Measurements from ENCODE around the gene CD22. TPM values are rescaled to one million over a fixed set of nuclear protein-coding genes. Genes with fewer than 3 reads are reported as not detected.

Gene CD22
- 0.19 TPM in 1 of 2 replicates, not detected in the other for total RNA-seq

DNA sequence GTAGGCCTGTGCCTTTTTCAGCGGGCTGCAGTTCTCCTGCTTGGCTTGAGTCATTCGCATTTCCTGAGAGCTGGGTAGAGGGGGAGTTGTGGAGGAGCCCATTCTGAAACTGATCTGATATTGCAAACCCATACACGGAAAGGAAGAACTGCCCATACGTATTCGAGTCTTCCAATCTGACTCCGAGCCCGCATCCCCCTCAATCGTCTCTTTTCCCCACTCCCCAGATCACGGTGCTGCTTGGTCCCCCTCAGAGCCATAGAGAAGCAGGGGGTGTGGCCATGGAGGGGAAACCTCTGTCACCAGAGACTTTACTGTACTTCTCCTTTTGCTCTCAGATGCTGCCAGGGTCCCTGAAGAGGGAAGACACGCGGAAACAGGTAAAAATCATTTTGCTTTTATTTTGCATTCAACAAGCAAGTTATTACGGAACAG, at the start of gene CD22:
CD22 (plus strand) TSS at position 337 of the 435 bp plus-strand sequence. CDS start 2,854 bp downstream, outside the sequence.

GRCh38 chr19:35291916-35292315, 37.1 kb upstream of the CD22 start, which contains the start of gene MAG:
Gene MAG (plus strand): TSS chr19:35292161. CDS start chr19:35295409, 3,248 bp downstream.

DNA sequence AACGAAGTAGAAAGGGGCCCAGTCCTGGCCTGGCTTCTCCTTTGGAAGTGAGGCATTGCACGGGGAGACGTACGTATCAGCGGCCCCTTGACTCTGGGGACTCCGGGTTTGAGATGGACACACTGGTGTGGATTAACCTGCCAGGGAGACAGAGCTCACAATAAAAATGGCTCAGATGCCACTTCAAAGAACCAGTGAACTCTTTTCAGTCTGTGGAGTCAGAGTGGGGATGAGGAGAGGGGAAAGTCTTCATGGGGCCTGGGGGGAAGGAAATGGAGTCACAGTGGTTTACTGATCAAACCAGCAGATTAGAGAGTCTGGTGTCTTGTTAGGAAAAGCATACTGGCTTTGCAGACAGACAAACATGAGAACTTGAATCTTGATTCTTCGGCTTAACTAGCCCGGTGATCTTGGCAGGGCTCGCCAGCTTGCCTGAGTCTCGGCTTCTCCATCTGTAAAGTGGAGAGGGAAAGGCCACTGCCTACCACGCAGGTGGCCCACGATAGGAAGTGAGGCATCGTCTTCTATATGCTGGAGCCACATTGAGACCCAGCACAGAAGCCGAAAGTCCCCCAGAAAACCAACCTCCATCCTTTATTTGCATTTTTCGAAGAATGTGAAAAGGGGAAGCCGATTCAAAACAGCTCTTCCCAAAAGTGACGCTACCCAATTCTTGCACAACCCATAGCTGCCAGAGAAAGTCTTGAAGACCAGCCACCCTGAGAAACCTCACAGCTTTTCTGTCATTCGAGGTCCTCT, 18.4 kb downstream of the CD22 start, which contains the start of gene FFAR1:
FFAR1 (plus strand) TSS at position 732 of the 759 bp plus-strand sequence. CDS start 3,650 bp downstream, outside the sequence.

GRCh38 chr19:35357867-35358573, 29.0 kb downstream of the CD22 start, which contains the start of gene FFAR3:
Gene FFAR3 (plus strand): TSS chr19:35358460. CDS start chr19:35358891, 431 bp downstream.

DNA sequence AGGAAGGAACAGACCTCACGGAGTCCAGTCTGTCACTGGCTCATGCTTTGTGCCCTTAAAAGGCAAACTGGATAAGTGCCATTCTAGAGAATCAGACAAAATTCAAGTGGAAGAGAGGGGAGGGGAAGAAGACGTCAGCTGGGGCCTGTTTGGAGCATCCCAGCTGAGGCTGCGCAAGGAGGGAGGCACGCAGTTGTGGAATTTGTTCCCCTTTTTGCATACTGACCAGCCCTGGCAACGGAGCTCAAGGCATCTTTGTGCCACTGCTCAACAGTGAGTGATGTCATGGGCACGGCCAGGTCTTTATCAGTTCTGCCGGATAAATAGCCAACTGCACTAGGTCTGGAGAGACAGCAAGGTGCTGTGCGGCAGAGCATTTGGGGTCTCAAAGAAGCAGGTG, 41.7 kb downstream of the CD22 start, which contains the start of gene GPR42:
GPR42 (plus strand) TSS at position 347 of the 400 bp plus-strand sequence. CDS start 292 bp downstream, outside the sequence.

Other genes starting within 250 kb of the CD22 start
- not detected in 2 replicates for gene FXYD3, start 213.4 kb upstream of the CD22 start, total RNA-seq
- 0.10 TPM in 1 of 2 replicates, not detected in the other for gene LGI4, start 194.1 kb upstream of the CD22 start, total RNA-seq
- gene FXYD1, start 190.4 kb upstream of the CD22 start, total RNA-seq = 0.65 TPM in 1 of 2 replicates, not detected in the other
- gene FXYD7, start 185.9 kb upstream of the CD22 start, total RNA-seq = not detected in 2 replicates
- 54.5 and 62.1 TPM in 2 replicates for gene FXYD5, start 174.5 kb upstream of the CD22 start, total RNA-seq
- gene FAM187B, start 100.4 kb upstream of the CD22 start, total RNA-seq = not detected in 2 replicates
- 0.29 and 0.65 TPM in 2 replicates for gene LSR, start 80.2 kb upstream of the CD22 start, total RNA-seq
- 55.1 and 55.2 TPM in 2 replicates for gene USF2, start 60.2 kb upstream of the CD22 start, total RNA-seq
- under 0.01 TPM in 1 of 2 replicates, not detected in the other for gene HAMP, start 46.7 kb upstream of the CD22 start, total RNA-seq
- not detected in 2 replicates for gene MAG, start 37.0 kb upstream of the CD22 start, total RNA-seq
- not detected in 2 replicates for gene FFAR1, start 18.7 kb downstream of the CD22 start, total RNA-seq
- not detected in 2 replicates for gene FFAR3, start 29.3 kb downstream of the CD22 start, total RNA-seq
- not detected in 2 replicates for gene GPR42, start 41.9 kb downstream of the CD22 start, total RNA-seq
- gene FFAR2, start 119.1 kb downstream of the CD22 start, total RNA-seq = not detected in 2 replicates
- not detected in 2 replicates for gene KRTDAP, start 161.3 kb downstream of the CD22 start, total RNA-seq
- not detected in 2 replicates for gene DMKN, start 184.5 kb downstream of the CD22 start, total RNA-seq
- gene SBSN, start 199.1 kb downstream of the CD22 start, total RNA-seq = not detected in 2 replicates
- not detected in 2 replicates for gene GAPDHS, start 204.3 kb downstream of the CD22 start, total RNA-seq
- gene TMEM147, start 216.4 kb downstream of the CD22 start, total RNA-seq = 58.0 and 58.8 TPM in 2 replicates
- not detected in 2 replicates for gene ATP4A, start 234.5 kb downstream of the CD22 start, total RNA-seq

Measured in vein endothelial cell (primary cell).